Limb (tissue), 2 donors: ENCODE results near the gene RTCB.
A peak's percentile ranks its signal among the peaks of the same experiment; 100 is the strongest.

Experiments used
- DNase-seq, 2 donors: peaks; one replicate each; pipeline ENCODE4 v3.0.0-alpha.2; 2016; ENCODE audit errors: extremely low spot score in 2 of 2

The RTCB gene

DNA sequence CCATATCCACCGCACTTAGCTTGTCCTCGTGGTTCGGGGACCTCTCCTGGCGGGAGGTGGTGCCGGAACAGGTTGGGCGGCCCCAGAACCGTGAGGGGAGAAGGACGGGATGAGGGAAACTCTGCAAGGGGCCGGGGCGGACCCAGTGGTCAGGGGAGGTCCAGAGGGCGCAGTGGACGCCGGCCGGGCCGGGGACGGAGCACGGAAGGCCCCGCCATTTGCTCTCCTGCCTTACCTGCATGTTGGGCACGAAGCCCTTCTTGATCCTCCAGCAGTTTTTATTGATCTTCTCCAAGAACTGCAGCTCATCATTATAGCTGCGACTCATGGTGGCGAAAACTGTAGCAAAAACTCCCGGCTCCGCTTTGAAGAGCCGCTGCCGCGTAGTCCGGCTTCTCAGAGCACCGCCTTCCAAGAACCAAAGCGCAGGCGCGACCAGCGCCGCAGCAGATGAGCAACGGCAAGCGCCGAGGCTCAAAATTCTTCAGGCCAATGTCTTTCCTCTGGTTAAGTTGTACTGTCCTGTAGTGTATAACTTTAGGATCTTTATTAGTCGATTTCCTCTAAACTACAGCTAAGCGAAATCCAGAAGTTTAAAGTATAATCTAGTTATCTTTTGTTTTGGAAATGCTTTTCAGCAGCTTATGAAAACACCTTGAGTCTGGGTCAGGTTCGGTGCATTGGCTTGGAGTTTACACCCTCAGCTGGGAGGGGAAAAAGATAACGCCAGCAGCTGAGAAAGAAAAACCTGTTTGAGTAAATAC lies at the start of gene RTCB:
RTCB (minus strand) TSS at position 419 of the 764 bp plus-strand sequence; CDS start at position 328, 91 bp downstream.
- DNase-seq, result peak; percentile 92 to 94

DNA sequence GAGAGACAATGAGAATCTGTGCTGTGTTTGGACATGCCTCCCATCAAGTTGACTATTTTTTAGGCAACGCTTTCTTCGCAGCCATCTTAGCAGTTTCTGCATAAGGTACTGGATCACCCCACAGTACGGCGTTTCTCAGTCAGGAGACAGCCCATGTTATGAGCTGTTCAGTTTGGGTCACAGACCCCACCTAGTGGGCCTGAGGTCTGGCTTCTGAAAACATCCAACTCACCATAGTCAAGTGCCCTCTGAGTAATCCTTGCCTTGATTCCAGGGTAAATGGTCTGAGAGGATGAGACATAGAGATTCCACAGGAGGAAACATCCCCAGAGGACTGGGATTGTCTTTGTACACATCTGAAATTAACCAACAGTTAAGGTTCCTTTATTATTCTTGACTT lies 45.0 kb upstream of the RTCB start:
- no peak for DNase-seq

DNA sequence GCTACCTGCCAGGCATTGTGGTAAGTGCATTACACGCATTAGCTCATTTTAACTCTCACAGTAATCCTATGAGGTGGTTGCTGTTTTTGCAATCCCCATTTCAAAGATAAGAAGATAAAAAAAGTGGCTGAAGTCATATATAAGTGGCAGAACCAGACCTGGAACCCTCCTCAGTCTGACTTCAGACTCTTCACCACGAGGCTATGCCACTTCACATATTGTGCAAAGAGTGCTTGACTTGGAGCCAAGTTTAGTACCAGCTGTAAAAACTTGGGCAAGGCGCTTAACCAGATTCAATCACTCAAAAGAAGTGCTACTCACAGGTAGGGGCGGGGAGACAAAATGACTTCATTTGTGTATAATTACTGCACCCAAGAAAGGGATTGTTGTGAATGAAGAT lies 36.9 kb upstream of the RTCB start:
- no peak for DNase-seq

DNA sequence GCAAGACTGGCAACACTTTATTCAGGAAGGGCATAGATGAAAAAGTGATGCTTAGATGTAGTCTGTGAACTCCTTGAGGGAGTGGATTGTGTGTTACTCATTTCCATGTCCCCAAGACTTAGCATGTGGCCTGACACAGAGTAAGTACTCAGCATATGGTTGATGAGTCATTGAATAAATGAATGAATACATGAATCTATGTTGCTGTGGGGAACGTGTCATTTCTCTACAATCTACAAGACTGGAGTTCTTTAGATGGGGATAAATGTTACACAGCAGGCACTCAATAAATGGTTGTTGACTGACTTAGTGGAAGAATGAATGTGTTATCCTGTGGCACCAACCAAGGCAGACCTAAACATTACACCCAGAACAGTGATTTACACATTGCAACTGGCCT lies 34.3 kb upstream of the RTCB start:
- DNase-seq, result no peak

DNA sequence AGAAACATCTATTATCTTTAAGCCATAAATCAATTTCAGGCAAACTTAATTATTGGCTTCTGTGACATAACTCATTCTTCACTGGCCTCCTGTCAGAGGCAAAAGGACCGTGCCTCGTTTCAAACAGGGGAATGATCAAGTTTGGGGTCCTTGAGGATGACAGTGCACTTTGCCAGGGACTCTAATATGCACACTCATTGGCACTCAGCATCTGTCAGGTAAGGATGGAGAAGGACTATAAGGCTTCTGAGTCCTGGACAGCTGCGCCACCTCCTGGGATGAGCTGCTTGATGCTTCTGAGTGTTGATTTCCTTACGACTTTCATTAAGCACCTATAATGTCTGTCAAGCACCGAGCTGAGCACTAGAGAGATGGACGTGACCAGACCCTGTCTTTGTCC lies 32.0 kb upstream of the RTCB start:
- no peak for DNase-seq

DNA sequence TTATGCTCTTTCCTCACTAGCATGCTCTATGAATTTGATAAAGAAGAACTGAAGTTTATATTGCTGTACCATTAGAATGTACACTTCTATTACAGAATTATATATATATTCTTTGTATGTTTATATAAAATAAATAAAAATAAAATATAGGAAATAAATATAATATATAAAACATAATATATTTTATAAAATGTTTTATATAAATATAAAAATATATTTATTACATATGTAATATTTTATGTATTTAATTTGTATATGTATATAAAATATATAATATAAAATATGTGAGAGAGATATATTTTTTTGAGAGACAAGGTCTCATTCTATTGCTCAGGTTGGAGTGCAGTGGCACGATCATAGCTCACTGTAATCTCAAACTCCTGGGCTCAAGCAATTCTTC lies 18.3 kb upstream of the RTCB start:
- DNase-seq, result no peak

DNA sequence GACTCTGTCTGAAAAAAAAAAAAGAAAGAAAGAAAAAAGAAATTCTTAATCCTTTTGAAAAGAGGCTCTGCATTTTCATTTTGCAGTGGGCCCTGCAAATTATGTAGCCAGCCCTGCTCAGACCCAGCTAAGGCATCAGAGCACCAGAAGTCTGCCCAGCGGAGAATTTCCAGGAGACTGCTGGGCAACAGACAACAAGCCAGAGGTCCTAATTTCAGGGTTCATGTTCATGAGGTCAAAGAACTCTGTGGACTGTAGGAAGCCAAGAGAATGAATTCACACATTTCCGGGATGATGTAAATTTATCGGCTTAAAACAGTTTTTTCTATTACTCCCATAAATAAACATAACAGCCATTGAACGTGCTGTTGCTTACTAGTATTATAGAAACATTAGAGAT lies 14.8 kb upstream of the RTCB start:
- no peak for DNase-seq

DNA sequence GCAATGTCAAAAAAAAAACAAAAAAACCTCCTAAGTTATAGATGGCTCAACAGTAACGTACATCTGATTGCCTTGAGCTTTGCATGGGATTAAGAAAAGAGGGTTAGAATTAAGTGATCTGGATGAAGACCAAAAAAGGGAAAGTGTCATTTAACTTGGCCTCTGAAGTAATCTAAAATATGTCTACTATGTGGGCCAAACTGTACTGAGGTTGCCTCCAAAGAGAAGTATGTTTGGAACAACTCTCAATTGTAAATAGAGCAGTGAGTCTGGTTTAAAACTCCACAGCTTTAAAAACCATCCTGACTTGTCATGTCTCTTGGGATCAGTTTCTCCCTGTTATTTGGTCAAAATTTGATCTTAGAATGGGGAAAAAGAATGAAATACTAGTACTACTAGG lies 11.6 kb upstream of the RTCB start:
- DNase-seq, result no peak

DNA sequence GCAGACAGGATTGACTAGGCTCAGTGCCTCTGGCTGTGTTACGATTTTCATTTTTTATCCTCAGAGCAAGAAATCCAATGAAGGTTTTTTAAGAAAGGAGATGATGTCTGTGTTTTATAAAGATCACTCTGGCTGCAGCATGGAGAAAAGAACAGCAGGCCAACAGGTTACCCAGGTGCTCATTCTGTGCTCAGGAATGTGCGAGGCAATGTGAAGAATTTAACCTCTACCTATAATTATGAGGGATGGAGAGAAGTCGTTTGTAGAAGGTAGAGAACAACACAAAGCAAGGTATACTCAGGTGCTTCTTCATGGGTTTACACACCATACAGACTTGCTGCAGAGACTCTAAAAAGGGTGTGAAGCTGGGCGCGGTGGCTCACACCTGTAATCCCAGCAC lies 10.0 kb upstream of the RTCB start:
- DNase-seq, result no peak

DNA sequence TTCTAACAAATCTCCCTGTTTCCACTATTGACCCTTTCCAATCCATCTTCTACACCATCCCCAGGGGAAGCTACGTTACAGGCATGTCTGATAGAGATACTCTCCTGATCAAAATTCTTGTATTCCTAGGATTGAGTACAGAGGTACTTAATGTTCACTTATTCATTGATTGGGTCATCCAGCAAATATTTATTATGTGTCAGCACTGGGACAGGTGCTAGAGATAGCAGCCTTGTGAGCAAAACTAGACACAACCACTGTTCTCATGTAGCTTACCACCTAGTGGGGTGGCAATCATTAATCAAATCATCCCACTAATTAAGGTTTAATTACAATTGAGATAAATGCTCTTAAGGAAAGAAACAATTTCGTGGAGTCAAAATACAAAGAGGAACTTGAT lies 9.4 kb upstream of the RTCB start:
- DNase-seq, result no peak

DNA sequence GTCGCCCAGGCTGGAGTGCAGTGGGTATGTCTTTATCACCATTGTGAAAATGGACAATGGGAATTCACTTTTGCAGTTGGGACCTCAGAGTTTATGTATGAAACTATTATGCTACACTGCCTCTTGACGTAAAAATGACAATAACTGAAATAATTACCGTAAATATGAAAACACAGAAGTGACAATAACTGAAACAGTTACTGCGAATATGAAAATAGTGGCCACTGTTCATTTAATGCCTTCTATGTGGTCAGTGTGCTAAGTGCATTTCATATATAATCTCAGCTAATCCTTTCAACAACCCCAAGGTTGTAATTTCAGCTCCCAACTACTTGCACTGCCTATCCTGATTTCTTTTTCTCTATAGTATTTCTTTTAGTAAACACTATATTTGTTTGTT lies 5.9 kb upstream of the RTCB start:
- DNase-seq, result no peak

DNA sequence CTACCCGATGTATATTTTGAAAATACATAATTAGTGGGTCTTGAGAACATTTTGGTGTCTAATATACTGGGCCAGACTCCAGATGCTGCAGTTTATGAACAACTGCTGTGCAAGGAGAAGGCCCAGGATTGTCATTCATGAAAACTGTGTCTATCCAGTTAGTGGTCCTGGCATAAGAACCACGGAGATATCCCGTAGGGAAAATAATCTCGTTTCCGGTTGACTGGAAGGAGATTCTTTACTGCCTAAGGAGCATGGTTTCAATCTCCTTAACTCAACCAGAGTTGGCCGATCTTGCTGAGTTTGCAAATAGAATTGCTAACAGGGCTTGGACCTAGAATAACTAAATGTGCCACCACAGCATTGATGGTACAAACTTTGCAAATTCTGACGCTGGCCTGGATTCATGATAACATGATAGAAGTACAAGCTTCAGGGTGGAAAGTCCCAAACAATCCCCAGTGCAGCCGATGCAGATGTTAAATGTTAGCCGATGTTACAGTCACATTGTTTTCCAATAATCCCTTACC lies 4.6 kb upstream of the RTCB start:
- DNase-seq, result no peak

DNA sequence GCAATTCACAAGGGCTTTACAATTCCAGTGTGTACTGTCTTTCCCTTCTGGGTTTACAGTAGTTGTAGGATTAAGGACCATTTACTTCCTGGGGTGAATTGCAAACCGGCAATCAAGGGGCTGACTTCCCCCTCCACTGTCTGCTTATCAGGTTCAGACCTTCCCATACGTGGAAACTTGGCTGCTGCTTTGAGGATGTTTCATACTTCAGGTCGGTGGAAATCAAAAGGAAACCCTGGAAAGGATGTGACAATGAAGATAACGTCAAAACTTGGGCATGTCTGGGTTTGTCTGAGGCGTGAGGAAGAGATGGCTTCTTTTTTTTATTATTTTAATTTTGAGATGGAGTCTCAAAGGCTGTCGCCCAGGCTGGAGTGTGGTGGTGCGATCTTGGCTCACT lies 2.1 kb upstream of the RTCB start:
- DNase-seq, result no peak

DNA sequence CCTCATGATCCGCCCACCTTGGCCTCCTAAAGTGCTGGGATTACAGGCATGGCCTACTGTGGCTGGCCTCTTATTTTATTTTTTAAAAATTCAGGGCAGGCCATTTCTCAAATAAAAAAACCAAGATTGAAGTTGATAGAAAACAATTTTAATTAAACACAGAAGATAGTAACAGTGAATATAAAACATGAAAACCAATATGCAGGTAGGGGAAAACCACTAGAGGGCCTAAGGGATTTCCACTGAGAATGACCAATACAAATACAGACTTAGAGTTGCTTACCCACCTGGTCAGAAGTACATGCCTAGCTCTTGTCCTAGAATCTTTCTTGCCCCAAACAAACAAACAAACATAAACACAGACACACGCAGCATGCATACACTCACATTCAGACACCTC lies 1.7 kb upstream of the RTCB start:
- DNase-seq, result no peak

DNA sequence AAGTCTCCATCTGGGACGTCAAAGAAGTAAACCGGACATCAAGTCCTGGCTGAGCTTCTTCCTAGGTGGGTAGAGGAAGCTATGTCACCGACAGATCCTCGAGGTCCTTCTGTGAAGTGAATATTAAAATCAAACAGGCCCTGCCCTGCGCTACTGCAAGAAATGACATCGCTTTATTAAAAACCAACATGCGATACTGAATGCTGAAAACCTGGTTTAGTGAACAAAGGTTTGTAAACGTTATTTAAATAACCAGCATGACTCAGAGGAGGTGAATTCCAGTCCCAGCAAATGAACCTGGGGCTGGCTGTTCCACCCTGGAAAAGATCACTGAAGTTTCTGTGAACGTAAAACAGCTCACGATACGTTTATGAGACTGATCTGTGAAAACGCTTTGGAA lies 645 bp downstream of the RTCB start:
- DNase-seq, result no peak

DNA sequence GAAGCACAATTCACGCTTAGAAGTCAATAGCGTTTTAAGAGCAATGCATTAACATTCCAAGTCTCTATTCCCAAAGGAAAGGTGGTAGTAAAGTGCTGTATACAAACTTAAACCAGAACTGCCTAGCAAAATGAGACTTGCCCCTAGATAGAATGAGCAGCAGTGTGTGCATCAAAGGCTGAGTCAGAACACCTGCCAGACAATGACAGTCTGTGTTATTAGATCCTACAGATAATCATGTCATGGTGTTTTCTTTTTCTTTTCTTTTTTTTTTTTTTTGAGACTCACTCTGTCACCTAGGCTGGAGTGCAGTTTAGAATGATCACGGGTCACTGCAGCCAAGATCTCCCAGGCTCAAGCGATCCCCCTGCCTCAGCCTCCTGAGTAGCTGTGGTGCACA lies 1.6 kb downstream of the RTCB start:
- DNase-seq, result no peak

DNA sequence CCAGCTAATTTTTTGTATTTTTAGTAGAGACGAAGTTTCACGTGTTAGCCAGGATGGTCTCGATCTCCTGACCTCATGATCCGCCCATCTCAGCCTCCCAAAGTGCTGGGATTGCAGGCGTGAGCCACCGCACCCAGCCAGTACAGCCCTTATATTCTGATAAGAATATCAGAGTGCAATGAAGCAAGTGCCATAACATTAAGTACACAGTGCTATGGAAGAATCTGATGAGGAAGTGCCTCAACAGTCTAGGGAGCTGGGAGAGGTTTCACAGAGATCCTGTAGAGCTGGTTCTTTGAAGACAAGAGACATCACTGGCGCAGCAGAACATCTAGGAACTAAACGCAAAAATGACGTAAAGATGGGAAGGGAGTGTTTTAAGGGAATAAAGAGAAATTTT lies 2.1 kb downstream of the RTCB start:
- no peak for DNase-seq

DNA sequence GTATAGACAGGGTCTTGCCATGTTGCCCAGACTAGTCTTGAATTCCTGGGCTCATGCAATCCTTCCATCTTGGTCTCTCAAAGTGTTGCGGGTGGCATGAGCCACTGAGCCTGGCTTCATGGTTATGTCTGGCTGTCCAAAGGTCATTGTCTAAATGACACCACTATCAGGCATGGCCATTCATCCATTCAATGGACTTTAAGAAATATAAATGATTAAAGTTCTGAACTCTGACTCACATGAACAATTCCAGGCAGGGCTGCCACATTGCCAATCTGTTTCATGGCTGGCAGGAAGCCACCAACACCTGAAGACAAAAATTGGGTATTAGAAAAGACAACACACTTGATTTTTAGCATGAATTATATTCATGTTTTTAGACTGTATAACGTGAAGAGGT lies 4.1 kb downstream of the RTCB start:
- DNase-seq, result no peak

DNA sequence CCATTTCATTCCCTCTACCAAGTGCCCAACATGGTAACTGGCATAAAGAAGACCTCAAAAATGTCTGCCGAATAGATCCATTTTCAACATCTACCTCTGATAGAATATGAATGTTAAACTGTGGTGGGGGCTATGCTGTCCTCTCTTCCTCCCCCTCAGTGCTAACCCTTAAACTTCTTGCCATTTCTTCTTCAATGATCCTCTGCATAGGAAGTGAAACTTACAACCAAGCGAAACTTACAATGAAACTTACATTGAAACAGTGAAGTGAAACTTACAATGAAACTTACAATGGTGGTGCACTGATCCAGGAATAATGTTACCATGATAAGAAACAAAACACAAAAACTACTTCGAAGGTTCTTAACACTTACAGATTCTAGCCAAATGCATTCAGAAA lies 4.7 kb downstream of the RTCB start:
- no peak for DNase-seq

DNA sequence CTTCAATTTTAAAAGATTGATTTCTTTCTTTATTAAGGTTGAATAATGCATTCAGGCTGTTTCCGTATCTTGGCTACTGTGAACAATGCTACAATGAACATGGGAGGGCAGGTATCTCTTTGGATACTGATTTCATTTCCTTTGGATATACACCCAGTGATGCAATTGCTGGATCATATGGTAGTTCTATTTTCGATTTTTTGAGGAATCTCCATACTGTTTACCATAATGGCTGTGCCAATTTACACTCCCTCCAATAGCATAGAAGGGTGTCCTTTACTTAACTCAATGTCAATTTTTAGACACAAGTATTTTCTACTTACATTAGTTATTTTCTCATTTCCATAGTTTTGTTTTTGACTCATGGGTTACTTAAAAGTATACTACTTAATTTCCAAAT lies 8.0 kb downstream of the RTCB start:
- DNase-seq, result no peak

DNA sequence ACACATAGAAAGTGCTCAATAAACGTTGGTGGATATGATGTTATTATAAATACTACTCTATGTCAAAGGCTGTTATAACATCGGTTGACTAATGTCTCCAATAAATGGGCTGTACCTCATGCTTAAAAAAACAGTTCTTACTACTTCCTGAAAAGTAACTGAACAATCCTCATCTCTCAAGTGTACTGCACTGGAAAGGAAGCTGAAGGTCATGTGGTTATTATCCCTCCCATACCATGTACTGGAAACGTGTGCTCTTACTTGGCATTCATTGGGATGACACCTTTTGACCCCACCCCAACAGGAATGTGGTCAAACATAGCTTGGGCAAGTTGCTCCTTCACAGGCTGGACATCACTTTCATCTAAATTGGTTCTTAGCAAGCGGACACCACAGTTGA lies 10.6 kb downstream of the RTCB start:
- DNase-seq, result no peak

DNA sequence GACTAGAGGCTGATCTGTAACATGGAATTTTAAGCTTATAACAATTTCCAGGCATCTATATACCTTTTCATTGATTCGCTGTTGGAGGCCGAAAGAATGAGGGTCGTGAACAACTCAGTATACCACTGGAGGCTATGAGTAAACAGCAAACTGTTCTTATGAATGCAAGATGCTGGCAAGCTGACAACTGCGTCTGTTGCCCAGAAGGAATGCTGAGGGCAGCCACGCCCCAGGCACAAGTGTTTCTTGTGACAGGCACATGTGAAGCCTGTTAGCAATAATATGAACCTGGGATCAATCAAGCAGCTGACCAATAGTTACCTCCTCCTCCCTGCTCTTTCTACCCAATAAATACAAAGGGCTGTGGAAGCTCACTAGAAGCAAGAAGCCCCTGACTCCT lies 15.3 kb downstream of the RTCB start:
- no peak for DNase-seq

DNA sequence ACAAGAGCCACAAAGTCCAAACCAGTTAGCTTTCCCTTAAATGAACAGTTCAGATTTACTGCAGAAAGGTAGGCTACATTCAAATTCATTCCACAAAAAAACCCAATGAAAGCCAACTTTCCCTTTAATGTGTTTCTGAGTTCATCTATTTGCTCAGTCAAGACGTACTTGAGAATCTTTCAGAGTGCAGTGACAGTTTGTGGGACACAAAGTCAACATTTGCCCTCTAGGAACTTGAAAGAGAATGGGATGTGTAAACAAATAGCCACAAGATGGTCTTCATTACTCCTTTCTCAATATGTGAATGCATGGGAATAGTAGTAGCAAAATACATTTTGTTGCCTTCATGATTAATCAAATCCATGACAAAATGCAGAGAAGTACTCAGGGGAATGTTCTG lies 15.8 kb downstream of the RTCB start:
- DNase-seq, result no peak

DNA sequence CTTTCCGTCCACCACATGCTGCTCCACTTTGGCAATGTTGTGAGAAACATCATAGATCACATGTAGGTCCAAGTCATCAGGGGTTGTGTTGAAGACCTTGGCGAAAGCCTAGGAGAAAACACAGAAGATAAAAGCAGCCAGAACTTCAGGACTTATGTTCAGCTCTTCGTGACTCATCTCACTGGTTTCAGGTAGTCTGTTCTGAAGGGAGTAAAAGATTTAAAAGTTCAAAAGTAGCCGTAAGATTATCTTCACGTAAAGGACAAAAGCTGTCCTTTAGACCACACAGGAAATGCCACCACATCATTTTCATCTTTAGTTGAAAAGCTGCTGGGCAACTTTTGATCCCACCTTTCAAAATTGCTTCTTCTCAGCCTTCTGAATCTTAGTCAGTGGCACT lies 16.9 kb downstream of the RTCB start:
- DNase-seq, result no peak
